Ishikawa (cell line): Measurements from ENCODE around the gene DNAJA3.

ENCODE experiments used
- CEBPB ChIP-seq: IDR thresholded peaks from 2 replicates; pipeline ENCODE4 v1.6.1; 2012
- CREB1 ChIP-seq: IDR thresholded peaks from 2 replicates; pipeline ENCODE4 v1.6.1; 2012; ENCODE audit warnings: low read depth
- EGR1 ChIP-seq: IDR thresholded peaks from 2 replicates; pipeline ENCODE4 v1.6.1; 2012
- EP300 ChIP-seq: IDR thresholded peaks from 2 replicates; pipeline ENCODE4 v1.6.1; 2012; ENCODE audit warnings: borderline replicate concordance
- NFIC ChIP-seq: IDR thresholded peaks from 2 replicates; pipeline ENCODE4 v1.6.1; 2012
- TEAD4 ChIP-seq: IDR thresholded peaks from 2 replicates; pipeline ENCODE4 v1.6.1; 2012
- TF ChIP-seq, protein P1 (sequence below): IDR thresholded peaks from 2 replicates; pipeline ENCODE4 v1.6.1; 2012

DNA sequence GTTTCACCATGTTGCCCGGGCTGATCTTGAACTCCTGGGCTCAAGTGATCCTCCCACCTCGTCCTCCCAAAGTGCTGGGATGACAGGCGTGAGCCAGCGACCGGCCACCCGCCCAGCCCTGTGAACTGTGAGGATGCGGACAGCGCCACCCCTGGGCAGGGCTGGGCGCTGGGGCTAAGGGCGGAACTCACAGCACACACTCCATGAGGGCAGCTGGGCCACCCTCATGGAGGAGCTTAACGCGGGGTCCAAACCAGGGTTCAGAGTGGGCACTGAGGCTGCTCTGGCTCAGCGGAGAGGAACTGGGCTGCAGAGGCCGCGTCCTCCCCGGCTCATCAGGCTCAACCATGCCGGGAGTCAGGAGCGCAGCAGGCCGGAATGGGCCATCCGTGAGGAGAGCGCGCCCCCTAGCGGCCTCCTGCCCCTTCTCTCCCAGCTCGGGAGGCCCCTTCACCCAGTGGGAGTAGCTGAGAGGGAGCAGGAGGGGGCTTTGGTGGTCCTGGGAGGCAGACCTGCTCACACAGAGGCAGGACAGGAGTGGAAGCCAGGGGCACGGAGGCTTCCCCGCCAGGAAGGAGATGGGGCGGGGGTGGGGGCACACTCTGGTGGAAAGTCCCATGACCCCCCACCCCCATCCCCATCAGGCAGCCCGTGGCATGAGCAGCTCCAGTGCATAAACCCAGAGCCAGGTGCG lies 23.1 kb upstream of the DNAJA3 start:
- TF ChIP-seq NFIC (no peak), CREB1 (no peak), CEBPB (no peak), EP300 (no peak), TEAD4 (no peak; the same call in 1 of the 2 replicates), EGR1 (no peak)
- TF ChIP-seq, protein P1, sequence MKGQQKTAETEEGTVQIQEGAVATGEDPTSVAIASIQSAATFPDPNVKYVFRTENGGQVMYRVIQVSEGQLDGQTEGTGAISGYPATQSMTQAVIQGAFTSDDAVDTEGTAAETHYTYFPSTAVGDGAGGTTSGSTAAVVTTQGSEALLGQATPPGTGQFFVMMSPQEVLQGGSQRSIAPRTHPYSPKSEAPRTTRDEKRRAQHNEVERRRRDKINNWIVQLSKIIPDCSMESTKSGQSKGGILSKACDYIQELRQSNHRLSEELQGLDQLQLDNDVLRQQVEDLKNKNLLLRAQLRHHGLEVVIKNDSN, result no peak
